ENCODE measurements around the gene RFC3.

- TF ChIP-seq EP300 (IDR thresholded peaks at IDR 0.05), result no peak
- TF ChIP-seq, protein P1, sequence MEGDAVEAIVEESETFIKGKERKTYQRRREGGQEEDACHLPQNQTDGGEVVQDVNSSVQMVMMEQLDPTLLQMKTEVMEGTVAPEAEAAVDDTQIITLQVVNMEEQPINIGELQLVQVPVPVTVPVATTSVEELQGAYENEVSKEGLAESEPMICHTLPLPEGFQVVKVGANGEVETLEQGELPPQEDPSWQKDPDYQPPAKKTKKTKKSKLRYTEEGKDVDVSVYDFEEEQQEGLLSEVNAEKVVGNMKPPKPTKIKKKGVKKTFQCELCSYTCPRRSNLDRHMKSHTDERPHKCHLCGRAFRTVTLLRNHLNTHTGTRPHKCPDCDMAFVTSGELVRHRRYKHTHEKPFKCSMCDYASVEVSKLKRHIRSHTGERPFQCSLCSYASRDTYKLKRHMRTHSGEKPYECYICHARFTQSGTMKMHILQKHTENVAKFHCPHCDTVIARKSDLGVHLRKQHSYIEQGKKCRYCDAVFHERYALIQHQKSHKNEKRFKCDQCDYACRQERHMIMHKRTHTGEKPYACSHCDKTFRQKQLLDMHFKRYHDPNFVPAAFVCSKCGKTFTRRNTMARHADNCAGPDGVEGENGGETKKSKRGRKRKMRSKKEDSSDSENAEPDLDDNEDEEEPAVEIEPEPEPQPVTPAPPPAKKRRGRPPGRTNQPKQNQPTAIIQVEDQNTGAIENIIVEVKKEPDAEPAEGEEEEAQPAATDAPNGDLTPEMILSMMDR (IDR thresholded peaks at IDR 0.05), result no peak
- TF ChIP-seq POLR2A (IDR thresholded peaks at IDR 0.05), result no peak
Observed at GRCh38 chr13:33782631-33783030, 35.3 kb upstream of the RFC3 start.
